ENCODE data around the gene SHC4. TPM values are rescaled to one million over a fixed set of nuclear protein-coding genes. Genes with fewer than 3 reads are reported as not detected.

The SHC4 gene
- total and polyA plus RNA-seq, 2 of the 13 experiments (the other 11 are each of a cell fraction or from before 2014, with no cell fraction given): 0.04 TPM; not detected in 1

DNA sequence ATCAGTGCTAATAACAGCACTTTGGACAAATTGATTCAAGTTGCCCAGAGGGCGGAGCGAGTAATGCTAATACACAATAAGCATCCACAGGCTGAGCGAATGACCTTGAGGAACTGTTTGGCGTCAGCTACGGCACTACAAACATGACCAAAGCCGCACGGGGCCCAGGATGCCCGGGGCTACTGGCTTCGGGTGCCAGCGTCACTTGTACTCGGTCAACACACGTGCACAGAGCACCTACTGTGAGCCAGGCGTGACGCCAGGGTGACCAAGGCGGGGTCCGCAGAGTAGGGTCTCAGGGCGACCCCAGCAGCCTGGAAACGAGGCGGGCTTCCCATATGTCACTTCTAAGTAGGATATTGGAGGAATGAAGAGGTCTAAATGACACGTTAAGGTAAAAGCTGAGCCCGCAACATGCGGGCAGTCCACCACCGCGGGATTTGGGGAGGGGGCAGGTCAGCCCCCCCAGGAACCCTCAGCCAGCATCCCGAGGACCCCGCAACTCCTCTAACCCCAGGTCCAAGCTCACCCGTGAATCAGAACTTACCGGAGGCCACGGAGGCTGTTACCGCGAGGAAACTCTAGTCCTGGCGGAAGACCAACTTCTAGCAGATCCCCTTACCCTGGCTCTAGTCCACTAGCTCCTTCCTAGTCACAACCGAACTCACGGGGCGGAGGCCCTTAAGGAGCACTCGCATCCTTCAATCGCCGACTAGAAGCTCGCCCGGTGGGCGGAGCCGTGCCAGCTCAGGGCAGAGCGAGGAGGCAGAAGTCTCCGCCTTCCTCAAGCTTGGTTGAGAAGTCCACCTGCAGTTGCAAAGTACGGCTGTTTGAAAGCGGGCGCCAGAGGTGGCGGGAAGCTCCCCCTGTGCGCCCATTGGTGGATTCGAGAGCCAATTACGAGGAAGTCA is 153.1 kb downstream of the SHC4 start, which contains the start of gene CEP152 (continued):
- TF ChIP-seq, protein P1, sequence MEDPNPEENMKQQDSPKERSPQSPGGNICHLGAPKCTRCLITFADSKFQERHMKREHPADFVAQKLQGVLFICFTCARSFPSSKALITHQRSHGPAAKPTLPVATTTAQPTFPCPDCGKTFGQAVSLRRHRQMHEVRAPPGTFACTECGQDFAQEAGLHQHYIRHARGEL (CRISPR knock-in tag; IDR thresholded peaks at IDR 0.05): no peak
- TF ChIP-seq ZNF282 (IDR thresholded peaks at IDR 0.05; ENCODE audit: partially characterized antibody) (no peak), FOXK1 (CRISPR knock-in tag; IDR thresholded peaks at IDR 0.05; ENCODE audit: borderline replicate concordance, low read depth) (peak; percentile 52; the same call in 1 of the 2 replicates), CCDC6 (CRISPR knock-in tag; IDR thresholded peaks at IDR 0.05) (peak; percentile 49; the same call in 1 of the 2 replicates), ZNF263 (CRISPR knock-in tag; IDR thresholded peaks at IDR 0.05) (no peak), CC2D1A (CRISPR knock-in tag; IDR thresholded peaks at IDR 0.05) (no peak), TP53 (CRISPR knock-in tag; conservative IDR thresholded peaks at IDR 0.05) (no peak), HMGA1 (CRISPR knock-in tag; conservative IDR thresholded peaks at IDR 0.05) (no peak), SP4 (CRISPR knock-in tag; IDR thresholded peaks at IDR 0.05) (peak; percentile 100), SOX5 (CRISPR knock-in tag; IDR thresholded peaks at IDR 0.05; ENCODE audit: borderline replicate concordance) (no peak), YY1 (IDR thresholded peaks at IDR 0.05; ENCODE audit: insufficient read depth, insufficient replicate concordance, low read depth, low read length) (peak; percentile 58)
- TF ChIP-seq, protein P2, sequence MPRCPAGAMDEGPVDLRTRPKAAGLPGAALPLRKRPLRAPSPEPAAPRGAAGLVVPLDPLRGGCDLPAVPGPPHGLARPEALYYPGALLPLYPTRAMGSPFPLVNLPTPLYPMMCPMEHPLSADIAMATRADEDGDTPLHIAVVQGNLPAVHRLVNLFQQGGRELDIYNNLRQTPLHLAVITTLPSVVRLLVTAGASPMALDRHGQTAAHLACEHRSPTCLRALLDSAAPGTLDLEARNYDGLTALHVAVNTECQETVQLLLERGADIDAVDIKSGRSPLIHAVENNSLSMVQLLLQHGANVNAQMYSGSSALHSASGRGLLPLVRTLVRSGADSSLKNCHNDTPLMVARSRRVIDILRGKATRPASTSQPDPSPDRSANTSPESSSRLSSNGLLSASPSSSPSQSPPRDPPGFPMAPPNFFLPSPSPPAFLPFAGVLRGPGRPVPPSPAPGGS (CRISPR knock-in tag; IDR thresholded peaks at IDR 0.05): no peak
- TF ChIP-seq, protein P3, sequence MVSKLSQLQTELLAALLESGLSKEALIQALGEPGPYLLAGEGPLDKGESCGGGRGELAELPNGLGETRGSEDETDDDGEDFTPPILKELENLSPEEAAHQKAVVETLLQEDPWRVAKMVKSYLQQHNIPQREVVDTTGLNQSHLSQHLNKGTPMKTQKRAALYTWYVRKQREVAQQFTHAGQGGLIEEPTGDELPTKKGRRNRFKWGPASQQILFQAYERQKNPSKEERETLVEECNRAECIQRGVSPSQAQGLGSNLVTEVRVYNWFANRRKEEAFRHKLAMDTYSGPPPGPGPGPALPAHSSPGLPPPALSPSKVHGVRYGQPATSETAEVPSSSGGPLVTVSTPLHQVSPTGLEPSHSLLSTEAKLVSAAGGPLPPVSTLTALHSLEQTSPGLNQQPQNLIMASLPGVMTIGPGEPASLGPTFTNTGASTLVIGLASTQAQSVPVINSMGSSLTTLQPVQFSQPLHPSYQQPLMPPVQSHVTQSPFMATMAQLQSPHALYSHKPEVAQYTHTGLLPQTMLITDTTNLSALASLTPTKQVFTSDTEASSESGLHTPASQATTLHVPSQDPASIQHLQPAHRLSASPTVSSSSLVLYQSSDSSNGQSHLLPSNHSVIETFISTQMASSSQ (IDR thresholded peaks at IDR 0.05; ENCODE audit: low read depth): no peak
- TF ChIP-seq, protein P3 (CRISPR knock-in tag; IDR thresholded peaks at IDR 0.05; ENCODE audit: borderline replicate concordance): peak; percentile 48; the same call in 1 of the 2 replicates
- TF ChIP-seq, protein P4, sequence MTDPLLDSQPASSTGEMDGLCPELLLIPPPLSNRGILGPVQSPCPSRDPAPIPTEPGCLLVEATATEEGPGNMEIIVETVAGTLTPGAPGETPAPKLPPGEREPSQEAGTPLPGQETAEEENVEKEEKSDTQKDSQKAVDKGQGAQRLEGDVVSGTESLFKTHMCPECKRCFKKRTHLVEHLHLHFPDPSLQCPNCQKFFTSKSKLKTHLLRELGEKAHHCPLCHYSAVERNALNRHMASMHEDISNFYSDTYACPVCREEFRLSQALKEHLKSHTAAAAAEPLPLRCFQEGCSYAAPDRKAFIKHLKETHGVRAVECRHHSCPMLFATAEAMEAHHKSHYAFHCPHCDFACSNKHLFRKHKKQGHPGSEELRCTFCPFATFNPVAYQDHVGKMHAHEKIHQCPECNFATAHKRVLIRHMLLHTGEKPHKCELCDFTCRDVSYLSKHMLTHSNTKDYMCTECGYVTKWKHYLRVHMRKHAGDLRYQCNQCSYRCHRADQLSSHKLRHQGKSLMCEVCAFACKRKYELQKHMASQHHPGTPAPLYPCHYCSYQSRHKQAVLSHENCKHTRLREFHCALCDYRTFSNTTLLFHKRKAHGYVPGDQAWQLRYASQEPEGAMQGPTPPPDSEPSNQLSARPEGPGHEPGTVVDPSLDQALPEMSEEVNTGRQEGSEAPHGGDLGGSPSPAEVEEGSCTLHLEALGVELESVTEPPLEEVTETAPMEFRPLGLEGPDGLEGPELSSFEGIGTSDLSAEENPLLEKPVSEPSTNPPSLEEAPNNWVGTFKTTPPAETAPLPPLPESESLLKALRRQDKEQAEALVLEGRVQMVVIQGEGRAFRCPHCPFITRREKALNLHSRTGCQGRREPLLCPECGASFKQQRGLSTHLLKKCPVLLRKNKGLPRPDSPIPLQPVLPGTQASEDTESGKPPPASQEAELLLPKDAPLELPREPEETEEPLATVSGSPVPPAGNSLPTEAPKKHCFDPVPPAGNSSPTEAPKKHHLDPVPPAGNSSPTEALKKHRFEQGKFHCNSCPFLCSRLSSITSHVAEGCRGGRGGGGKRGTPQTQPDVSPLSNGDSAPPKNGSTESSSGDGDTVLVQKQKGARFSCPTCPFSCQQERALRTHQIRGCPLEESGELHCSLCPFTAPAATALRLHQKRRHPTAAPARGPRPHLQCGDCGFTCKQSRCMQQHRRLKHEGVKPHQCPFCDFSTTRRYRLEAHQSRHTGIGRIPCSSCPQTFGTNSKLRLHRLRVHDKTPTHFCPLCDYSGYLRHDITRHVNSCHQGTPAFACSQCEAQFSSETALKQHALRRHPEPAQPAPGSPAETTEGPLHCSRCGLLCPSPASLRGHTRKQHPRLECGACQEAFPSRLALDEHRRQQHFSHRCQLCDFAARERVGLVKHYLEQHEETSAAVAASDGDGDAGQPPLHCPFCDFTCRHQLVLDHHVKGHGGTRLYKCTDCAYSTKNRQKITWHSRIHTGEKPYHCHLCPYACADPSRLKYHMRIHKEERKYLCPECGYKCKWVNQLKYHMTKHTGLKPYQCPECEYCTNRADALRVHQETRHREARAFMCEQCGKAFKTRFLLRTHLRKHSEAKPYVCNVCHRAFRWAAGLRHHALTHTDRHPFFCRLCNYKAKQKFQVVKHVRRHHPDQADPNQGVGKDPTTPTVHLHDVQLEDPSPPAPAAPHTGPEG (CRISPR knock-in tag; IDR thresholded peaks at IDR 0.05): peak; percentile 12; the same call in 1 of the 2 replicates
